ENCODE data around the gene ACTRT2.

ACTRT2 gene

DNA sequence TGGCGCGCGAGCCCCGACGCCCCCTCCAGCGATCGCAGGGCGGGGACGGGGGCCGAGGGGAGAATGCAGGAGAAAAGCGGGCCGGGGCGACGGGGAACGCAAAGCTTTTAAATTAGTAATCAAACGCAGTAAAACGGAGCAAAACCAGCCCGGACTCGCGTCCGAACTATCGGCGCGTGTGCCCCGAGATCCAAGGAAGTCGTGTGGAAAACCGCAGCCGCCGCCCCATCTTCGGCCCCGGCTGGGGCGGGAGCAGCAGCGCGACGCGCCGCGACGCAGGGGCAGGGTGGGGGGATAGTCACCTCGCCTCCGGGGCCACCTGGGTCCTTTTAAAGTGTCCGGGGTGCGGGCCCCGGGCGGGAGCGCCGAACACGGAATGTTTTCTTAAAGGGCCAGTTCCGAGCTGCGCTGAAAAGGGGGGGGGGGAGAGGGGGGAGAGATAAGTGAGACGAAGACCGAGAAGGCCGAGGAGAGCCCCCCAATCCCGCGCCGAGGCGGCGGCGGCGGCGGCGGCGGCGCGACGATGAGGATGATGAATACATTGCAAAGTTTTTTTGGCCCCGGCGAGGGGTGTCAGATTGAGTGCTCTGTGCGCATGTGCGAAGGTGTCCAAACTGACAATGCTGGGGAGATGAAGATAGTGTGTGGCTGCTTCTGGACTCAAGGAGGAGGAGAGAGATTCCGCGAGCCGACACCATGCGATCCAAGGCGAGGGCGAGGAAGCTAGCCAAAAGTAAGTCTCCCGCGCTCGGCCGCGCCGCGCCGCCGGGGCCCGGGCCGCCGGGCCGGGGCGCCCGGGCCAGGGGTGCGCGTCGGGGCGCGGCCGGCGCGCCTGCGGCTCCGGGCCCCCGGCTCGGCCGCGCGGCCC is 47.5 kb downstream of the ACTRT2 start, which contains the start of gene PRDM16:
TSS of gene PRDM16 (plus strand) at position 640 of the 868 bp plus-strand sequence. CDS start at position 697, 57 bp downstream.
- Histone ChIP-seq H3K27ac (ENCODE audit: low read depth, low read length) (no peak within 1 kb of the TSS), H3F3A (ENCODE audit: insufficient read depth) (no peaks in the 10 kb centered on the region), H2AFZ (ENCODE audit: low read depth, low read length, severe bottlenecking) (no peak within 1 kb of the TSS), H4K20me1 (ENCODE audit: low read depth, low read length) (no peaks in the 10 kb centered on the region), H3K79me2 (ENCODE audit: insufficient read depth, low read length) (no peaks in the 10 kb centered on the region), H3K36me3 (ENCODE audit: low read length) (no peaks in the 10 kb centered on the region), H3K4me2 (ENCODE audit: low read depth, low read length, poor library complexity, severe bottlenecking) (no peak within 1 kb of the TSS), H3K4me3 (ENCODE audit: insufficient read depth, low read length, poor library complexity, severe bottlenecking) (no peak within 1 kb of the TSS), H3K27me3 (ENCODE audit: low read length) (no peaks in the 10 kb centered on the region), H3K9ac (ENCODE audit: low read length) (no peak within 1 kb of the TSS), H3K9me2 (replicated peaks; ENCODE audit: insufficient read depth, low read length) (no peaks in the 10 kb centered on the region), H3K9me3 (ENCODE audit: insufficient read depth, low read length) (no peaks in the 10 kb centered on the region)
- TF ChIP-seq, protein P1, sequence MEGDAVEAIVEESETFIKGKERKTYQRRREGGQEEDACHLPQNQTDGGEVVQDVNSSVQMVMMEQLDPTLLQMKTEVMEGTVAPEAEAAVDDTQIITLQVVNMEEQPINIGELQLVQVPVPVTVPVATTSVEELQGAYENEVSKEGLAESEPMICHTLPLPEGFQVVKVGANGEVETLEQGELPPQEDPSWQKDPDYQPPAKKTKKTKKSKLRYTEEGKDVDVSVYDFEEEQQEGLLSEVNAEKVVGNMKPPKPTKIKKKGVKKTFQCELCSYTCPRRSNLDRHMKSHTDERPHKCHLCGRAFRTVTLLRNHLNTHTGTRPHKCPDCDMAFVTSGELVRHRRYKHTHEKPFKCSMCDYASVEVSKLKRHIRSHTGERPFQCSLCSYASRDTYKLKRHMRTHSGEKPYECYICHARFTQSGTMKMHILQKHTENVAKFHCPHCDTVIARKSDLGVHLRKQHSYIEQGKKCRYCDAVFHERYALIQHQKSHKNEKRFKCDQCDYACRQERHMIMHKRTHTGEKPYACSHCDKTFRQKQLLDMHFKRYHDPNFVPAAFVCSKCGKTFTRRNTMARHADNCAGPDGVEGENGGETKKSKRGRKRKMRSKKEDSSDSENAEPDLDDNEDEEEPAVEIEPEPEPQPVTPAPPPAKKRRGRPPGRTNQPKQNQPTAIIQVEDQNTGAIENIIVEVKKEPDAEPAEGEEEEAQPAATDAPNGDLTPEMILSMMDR (IDR thresholded peaks at IDR 0.05; ENCODE audit: insufficient read depth, low read length, poor library complexity, severe bottlenecking): no peak
- TF ChIP-seq EZH2phosphoT487 (conservative IDR thresholded peaks at IDR 0.05; ENCODE audit: low read length): no peak

DNA sequence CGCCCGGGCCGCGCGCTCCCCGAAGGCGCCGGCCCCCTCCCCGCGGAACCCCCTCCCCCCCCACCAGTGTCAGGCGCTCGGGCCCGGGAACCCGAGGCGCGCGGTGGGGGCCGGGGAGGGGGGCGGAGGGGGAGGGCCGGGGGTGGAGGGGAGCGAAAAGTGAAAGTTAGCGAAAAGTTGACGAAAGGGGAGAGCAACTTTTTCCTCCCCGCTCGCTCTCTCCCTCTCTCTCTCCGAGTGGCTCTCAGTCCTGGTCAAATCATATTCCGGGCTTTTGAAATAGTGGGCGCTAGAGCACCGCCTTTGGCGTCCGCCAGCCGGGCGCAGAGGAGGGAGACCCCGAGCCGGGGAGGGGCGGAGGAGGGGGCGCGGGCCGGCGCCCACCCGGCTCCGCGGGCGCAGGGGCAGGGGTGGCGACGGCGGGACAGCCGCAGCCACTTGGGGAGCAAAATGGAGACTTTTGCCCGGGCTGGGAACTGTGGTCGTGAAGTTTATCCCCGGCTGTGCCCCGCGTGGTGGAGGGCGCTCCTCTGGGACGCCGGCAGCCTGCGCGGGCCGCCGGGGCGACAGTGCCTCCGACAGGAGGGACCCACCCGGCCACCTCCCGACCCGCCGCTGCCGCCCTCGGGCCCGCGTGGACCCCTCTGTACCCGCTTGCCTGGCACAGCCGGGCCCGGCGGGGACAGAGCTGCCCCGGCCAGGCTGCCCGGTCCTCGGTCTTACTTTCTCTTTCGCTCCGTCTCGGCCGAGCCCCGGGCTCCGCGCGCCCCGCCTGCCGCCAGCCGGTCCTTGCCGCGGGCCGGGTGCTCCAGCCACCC is 48.4 kb downstream of the ACTRT2 start:
- Histone ChIP-seq H4K20me1 (ENCODE audit: low read depth, low read length) (no peaks in the 10 kb centered on the region), H3K9ac (ENCODE audit: low read length) (no peak overlapping the region), H3K4me2 (ENCODE audit: low read depth, low read length, poor library complexity, severe bottlenecking) (no peak overlapping the region), H3F3A (ENCODE audit: insufficient read depth) (no peaks in the 10 kb centered on the region), H3K9me3 (ENCODE audit: insufficient read depth, low read length) (no peaks in the 10 kb centered on the region), H3K36me3 (ENCODE audit: low read length) (no peaks in the 10 kb centered on the region), H3K27me3 (ENCODE audit: low read length) (no peaks in the 10 kb centered on the region), H3K4me3 (ENCODE audit: insufficient read depth, low read length, poor library complexity, severe bottlenecking) (no peak overlapping the region), H2AFZ (ENCODE audit: low read depth, low read length, severe bottlenecking) (no peak overlapping the region), H3K79me2 (ENCODE audit: insufficient read depth, low read length) (no peaks in the 10 kb centered on the region), H3K9me2 (replicated peaks; ENCODE audit: insufficient read depth, low read length) (no peaks in the 10 kb centered on the region), H3K27ac (ENCODE audit: low read depth, low read length) (no peak overlapping the region)
- TF ChIP-seq, protein P1 (IDR thresholded peaks at IDR 0.05; ENCODE audit: insufficient read depth, low read length, poor library complexity, severe bottlenecking): no peak
- no peak for TF ChIP-seq EZH2phosphoT487 (conservative IDR thresholded peaks at IDR 0.05; ENCODE audit: low read length)

DNA sequence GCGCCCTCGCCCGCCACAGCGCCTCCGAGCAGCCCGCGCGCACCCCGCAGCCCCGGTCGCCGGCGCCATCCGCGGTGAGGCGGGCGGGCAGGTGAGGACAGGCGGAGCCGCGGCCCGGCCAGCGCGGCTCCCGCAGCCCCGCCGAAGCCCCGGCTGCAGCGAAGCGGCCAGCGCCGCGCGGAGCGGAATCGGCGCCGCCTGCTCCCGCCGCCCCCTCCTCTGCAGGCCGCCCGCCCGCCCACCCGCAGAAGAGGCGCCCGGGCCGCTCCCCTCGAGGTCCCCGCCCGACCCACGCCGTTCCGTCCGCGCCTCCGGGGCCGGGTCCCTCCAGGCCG is 49.0 kb downstream of the ACTRT2 start:
- Histone ChIP-seq H3K9ac (ENCODE audit: low read length) (no peak overlapping the region), H3F3A (ENCODE audit: insufficient read depth) (no peaks in the 10 kb centered on the region), H3K27me3 (ENCODE audit: low read length) (no peaks in the 10 kb centered on the region), H3K9me3 (ENCODE audit: insufficient read depth, low read length) (no peaks in the 10 kb centered on the region), H3K9me2 (replicated peaks; ENCODE audit: insufficient read depth, low read length) (no peaks in the 10 kb centered on the region), H2AFZ (ENCODE audit: low read depth, low read length, severe bottlenecking) (no peak overlapping the region), H3K4me2 (ENCODE audit: low read depth, low read length, poor library complexity, severe bottlenecking) (no peak overlapping the region), H4K20me1 (ENCODE audit: low read depth, low read length) (no peaks in the 10 kb centered on the region), H3K4me3 (ENCODE audit: insufficient read depth, low read length, poor library complexity, severe bottlenecking) (no peak overlapping the region), H3K27ac (ENCODE audit: low read depth, low read length) (no peak overlapping the region), H3K36me3 (ENCODE audit: low read length) (no peaks in the 10 kb centered on the region), H3K79me2 (ENCODE audit: insufficient read depth, low read length) (no peaks in the 10 kb centered on the region)
- TF ChIP-seq, protein P1 (IDR thresholded peaks at IDR 0.05; ENCODE audit: insufficient read depth, low read length, poor library complexity, severe bottlenecking): no peak
- no peak for TF ChIP-seq EZH2phosphoT487 (conservative IDR thresholded peaks at IDR 0.05; ENCODE audit: low read length)
